HUES48 (cell line): ENCODE measurements around the gene RNU6-7.

Experiments
- H3K27ac ChIP-seq: one replicate; pipeline ENCODE4 v1.7.0; 2013; ENCODE audit warnings: low read depth, low read length, inconsistent platforms
- H3K27me3 ChIP-seq: 2 replicates; pipeline ENCODE4 v1.6.1; 2013; ENCODE audit warnings: mild to moderate bottlenecking, low read length; ENCODE audit not compliant: control insufficient read depth, insufficient read depth
- H3K36me3 ChIP-seq: 2 replicates; pipeline ENCODE4 v1.6.1; 2013; ENCODE audit warnings: low read length; ENCODE audit not compliant: control insufficient read depth, insufficient read depth
- H3K4me1 ChIP-seq: 2 replicates; pipeline ENCODE4 v1.6.1; 2013; ENCODE audit warnings: mild to moderate bottlenecking, low read length; ENCODE audit not compliant: control insufficient read depth, insufficient read depth
- H3K4me3 ChIP-seq: 2 replicates; pipeline ENCODE4 v1.5.1; 2013; ENCODE audit warnings: mild to moderate bottlenecking, low read depth, low read length
- H3K9ac ChIP-seq: 2 replicates; pipeline ENCODE4 v1.6.1; 2013; ENCODE audit warnings: mild to moderate bottlenecking, low read depth, low read length, moderate library complexity
- H3K9me3 ChIP-seq: 2 replicates; pipeline ENCODE4 v1.6.1; 2013; ENCODE audit warnings: low read length; ENCODE audit not compliant: control insufficient read depth, insufficient read depth

The RNU6-7 gene

GRCh38 chr14:32205984-32206383 is 4.1 kb downstream of the RNU6-7 start:
- Histone ChIP-seq H3K27me3 (0 out of 2 replicates have a peak, but pooled peaks cover 4% of the 10 kb centered on the region), H3K27ac (peak overlapping the region; percentile 21), H3K4me3 (no peak overlapping the region), H3K36me3 (no peaks in the 10 kb centered on the region), H3K9me3 (no peaks in the 10 kb centered on the region), H3K4me1 (no peaks in the 10 kb centered on the region), H3K9ac (no peak overlapping the region)

DNA sequence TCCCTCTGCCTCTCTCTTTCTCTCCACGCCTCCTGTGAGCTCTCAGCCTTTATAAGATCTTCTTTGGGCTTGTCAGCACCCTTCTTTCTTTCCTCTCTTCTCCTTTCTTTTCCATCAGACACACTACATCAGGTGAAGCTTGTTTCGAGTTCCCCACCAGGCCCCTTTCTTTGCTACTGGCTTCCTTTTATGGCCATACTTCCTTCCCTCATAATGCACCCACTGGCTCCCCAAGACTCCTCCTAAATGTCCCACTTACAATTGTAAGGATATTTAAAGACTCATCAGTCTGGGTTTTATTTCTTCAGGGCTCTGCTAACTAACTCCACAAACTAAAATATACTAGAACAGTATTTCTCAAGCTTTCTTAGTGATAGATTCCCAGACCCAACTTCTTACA is 4.7 kb downstream of the RNU6-7 start:
- Histone ChIP-seq H3K9ac (no peak overlapping the region), H3K27me3 (0 out of 2 replicates have a peak, but pooled peaks cover 4% of the 10 kb centered on the region), H3K9me3 (no peaks in the 10 kb centered on the region), H3K4me3 (no peak overlapping the region), H3K36me3 (no peaks in the 10 kb centered on the region), H3K4me1 (no peaks in the 10 kb centered on the region), H3K27ac (peak overlapping the region; percentile 21)

- H3K27me3 ChIP-seq, result no peaks in the 10 kb centered on the region
- H3K9ac ChIP-seq, result no peak overlapping the region
- H3K4me3 ChIP-seq, result no peak overlapping the region
- H3K36me3 ChIP-seq, result no peaks in the 10 kb centered on the region
- no peaks in the 10 kb centered on the region for H3K9me3 ChIP-seq
- H3K27ac ChIP-seq, result no peak overlapping the region
- no peaks in the 10 kb centered on the region for H3K4me1 ChIP-seq
These were observed 6.6 kb downstream of the RNU6-7 start for GRCh38 chr14:32208490-32208889.

DNA sequence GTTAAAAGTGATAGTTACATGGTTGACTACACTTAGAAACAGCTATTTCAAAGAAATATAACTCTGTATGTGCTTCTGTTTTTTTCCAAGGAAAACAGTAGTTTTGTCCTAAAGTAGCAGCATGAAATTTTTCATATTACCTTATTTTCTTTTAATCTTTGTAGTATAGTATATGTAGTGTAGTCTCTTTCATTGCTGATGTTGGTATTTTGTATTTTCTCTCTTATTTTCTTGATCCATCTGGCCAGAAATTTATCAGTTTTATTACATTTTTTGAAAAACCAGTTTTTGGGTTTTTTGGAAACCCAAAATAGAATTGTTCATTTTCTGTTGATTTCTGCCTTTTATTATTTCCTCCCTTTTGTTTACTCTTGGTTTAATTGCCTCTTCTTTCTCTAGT is 7.6 kb downstream of the RNU6-7 start:
- Histone ChIP-seq H3K36me3 (no peaks in the 10 kb centered on the region), H3K9me3 (no peaks in the 10 kb centered on the region), H3K4me3 (no peak overlapping the region), H3K4me1 (no peaks in the 10 kb centered on the region), H3K27ac (no peak overlapping the region), H3K27me3 (no peaks in the 10 kb centered on the region), H3K9ac (no peak overlapping the region)

GRCh38 chr14:32211068-32211404 is 9.2 kb downstream of the RNU6-7 start:
- Histone ChIP-seq H3K27ac (no peak overlapping the region), H3K4me1 (no peaks in the 10 kb centered on the region), H3K27me3 (no peaks in the 10 kb centered on the region), H3K9ac (no peak overlapping the region), H3K4me3 (no peak overlapping the region), H3K36me3 (no peaks in the 10 kb centered on the region), H3K9me3 (no peaks in the 10 kb centered on the region)

DNA sequence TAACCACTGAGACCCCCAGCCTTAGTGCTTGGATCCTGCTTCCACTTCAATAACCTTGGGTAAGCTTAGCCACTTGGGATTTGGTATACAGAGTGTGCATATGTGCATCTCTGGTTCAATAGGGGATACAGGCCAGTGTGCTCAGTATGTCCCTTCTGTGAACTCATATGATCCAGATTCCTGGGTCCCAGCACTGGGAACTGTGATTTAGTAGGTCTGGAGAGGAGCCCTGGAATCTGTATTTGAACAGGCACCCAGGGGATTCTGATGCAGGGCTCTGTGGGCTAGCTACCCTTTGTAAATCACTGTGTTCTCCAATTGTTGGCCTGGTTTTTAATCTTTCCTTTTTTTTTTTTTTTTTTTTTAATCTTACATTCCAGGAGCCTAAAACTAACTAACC is 11.0 kb downstream of the RNU6-7 start:
- no peak overlapping the region for H3K4me3 ChIP-seq
- H3K9me3 ChIP-seq, result no peaks in the 10 kb centered on the region
- no peaks in the 10 kb centered on the region for H3K27me3 ChIP-seq
- H3K36me3 ChIP-seq, result no peaks in the 10 kb centered on the region
- no peak overlapping the region for H3K9ac ChIP-seq
- no peak overlapping the region for H3K27ac ChIP-seq
- no peaks in the 10 kb centered on the region for H3K4me1 ChIP-seq

GRCh38 chr14:32217301-32217700 is 15.5 kb downstream of the RNU6-7 start:
- Histone ChIP-seq H3K4me3 (no peak overlapping the region), H3K27ac (no peak overlapping the region), H3K36me3 (no peaks in the 10 kb centered on the region), H3K27me3 (no peaks in the 10 kb centered on the region), H3K4me1 (peaks cover 4% of the 10 kb centered on the region; the same call in 1 of the 2 replicates), H3K9ac (no peak overlapping the region), H3K9me3 (no peaks in the 10 kb centered on the region)

- no peaks in the 10 kb centered on the region for H3K4me1 ChIP-seq
These were observed 23.0 kb downstream of the RNU6-7 start for GRCh38 chr14:32224737-32225377.

DNA sequence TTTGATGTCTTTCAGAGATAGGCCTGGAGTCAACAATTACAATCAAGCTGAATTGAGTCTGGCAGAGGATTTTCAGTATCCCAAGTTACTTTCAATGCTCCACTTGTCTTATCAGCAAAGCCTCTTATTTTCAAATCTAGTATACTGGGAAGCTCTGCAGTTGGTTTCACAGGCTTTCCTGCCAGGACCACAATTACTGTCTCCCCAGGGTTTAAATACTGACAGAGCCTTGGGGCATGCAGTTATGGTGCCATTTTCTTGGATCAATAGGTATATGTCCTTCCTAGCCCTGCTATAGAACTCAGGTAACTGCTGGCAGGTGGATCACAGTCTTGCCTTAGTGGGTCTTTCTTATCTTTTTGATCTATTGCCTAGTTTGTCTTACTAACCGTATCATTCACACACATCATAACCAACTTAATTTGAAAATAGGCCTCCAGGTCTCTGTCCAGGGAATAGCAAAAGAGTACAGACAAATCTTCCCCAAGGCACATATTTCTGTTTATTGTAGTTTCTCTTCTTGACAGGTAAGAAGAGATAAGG is 23.6 kb downstream of the RNU6-7 start:
- Histone ChIP-seq H3K4me3 (no peak overlapping the region), H3K9ac (no peak overlapping the region), H3K27ac (no peak overlapping the region), H3K9me3 (no peaks in the 10 kb centered on the region), H3K36me3 (no peaks in the 10 kb centered on the region), H3K4me1 (no peaks in the 10 kb centered on the region), H3K27me3 (no peaks in the 10 kb centered on the region)

More at GRCh38 chr14:32224737-32225377, 23.0 kb downstream of the RNU6-7 start:
- H3K27me3 ChIP-seq, result no peaks in the 10 kb centered on the region
- no peak overlapping the region for H3K9ac ChIP-seq
- no peak overlapping the region for H3K27ac ChIP-seq
- no peak overlapping the region for H3K4me3 ChIP-seq
- no peaks in the 10 kb centered on the region for H3K9me3 ChIP-seq
- no peaks in the 10 kb centered on the region for H3K36me3 ChIP-seq

DNA sequence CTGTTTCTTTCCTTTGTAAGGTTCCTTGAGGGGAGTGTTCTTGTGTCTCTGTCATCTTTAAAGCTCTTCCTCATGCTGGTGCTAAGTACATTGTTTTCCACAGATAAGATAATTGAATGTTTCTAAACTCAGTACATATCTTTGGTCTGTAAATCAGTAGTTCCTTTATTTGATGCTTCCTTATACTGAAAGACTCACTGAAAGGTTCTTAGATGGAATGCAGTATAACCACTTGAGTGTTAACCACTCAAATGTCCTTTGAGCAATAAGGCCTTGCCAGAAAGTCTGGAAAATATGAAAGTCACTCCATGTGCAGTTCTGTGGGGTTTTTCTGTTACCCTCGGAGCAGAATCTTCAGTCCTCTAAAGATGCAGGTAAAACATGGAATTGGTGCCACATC is 24.2 kb downstream of the RNU6-7 start:
- Histone ChIP-seq H3K4me1 (no peaks in the 10 kb centered on the region), H3K9ac (no peak overlapping the region), H3K27ac (no peak overlapping the region), H3K9me3 (no peaks in the 10 kb centered on the region), H3K27me3 (no peaks in the 10 kb centered on the region), H3K36me3 (no peaks in the 10 kb centered on the region), H3K4me3 (no peak overlapping the region)

- no peak overlapping the region for H3K9ac ChIP-seq
These were observed 28.3 kb downstream of the RNU6-7 start for GRCh38 chr14:32230181-32230580.

More at GRCh38 chr14:32230181-32230580, 28.3 kb downstream of the RNU6-7 start:
- H3K27ac ChIP-seq, result no peak overlapping the region
- no peak overlapping the region for H3K4me3 ChIP-seq
- H3K27me3 ChIP-seq, result no peaks in the 10 kb centered on the region
- H3K4me1 ChIP-seq, result no peaks in the 10 kb centered on the region
- no peaks in the 10 kb centered on the region for H3K36me3 ChIP-seq
- no peaks in the 10 kb centered on the region for H3K9me3 ChIP-seq
